BJ (cell line): Measurements from ENCODE around the gene ZNF32. TPM values are rescaled to one million over a fixed set of nuclear protein-coding genes. Genes with fewer than 3 reads are reported as not detected.
A peak's percentile ranks its signal among the peaks of the same experiment; 100 is the strongest.

Experiments used
- CTCF ChIA-PET: fragments of 350-600 bp; formaldehyde crosslinking; extraction: SDS; loops from one replicate; lab custom pipeline; 2021; ENCODE audit warnings: antibody characterized with exemption, inconsistent platforms; lab: Yijun Ruan, JAX
- POLR2A ChIA-PET: fragments of 300-600 bp; sonication (Branson Sonifier 250); formaldehyde crosslinking; extraction: SDS; loops from one replicate; lab custom pipeline; 2021; ENCODE audit warnings: antibody characterized with exemption; lab: Charles Lee
- DNase-seq: peaks from one replicate; pipeline ENCODE4 v3.0.0-alpha.2; 2011; ENCODE audit warnings: low read depth
- H3K27me3 ChIP-seq: 2 replicates; pipeline ENCODE4 v1.6.0; 2011; ENCODE audit warnings: low read length; ENCODE audit not compliant: control insufficient read depth, insufficient read depth
- H3K36me3 ChIP-seq: 2 replicates; pipeline ENCODE4 v1.5.1; 2011; ENCODE audit warnings: low read length; ENCODE audit not compliant: control insufficient read depth, insufficient read depth
- H3K4me3 ChIP-seq: 2 replicates; pipeline ENCODE4 v1.5.1; 2011; ENCODE audit warnings: low read depth, mild to moderate bottlenecking, control low read depth, low read length
- polyA plus RNA-seq: library from polyadenylated mRNA; depleted of rRNA; stranded (reverse); fragments of >200 nt; gene quantifications from 2 replicates; pipeline ENCODE4 v1.2.3, GENCODE V29; 2011
- TF ChIP-seq, protein P1 (sequence below): IDR thresholded peaks from 2 replicates; pipeline ENCODE4 v1.5.1; 2011; ENCODE audit warnings: low read depth, mild to moderate bottlenecking, control low read depth, inconsistent platforms, low read length, moderate library complexity; ENCODE audit not compliant: insufficient read depth

ZNF32 gene
- polyA plus RNA-seq, 1 experiment, result 38.6 TPM

GRCh38 chr10:43658227-43658626 is 9.5 kb upstream of the ZNF32 start:
- Histone ChIP-seq H3K27me3 (0 out of 2 replicates have a peak, but pooled peaks cover 5% of the 10 kb centered on the region), H3K4me3 (no peak overlapping the region), H3K36me3 (no peaks in the 10 kb centered on the region)
- POLR2A ChIA-PET, result no interaction called here
- CTCF ChIA-PET, result interaction anchor here (1.0 to 1.3 kb wide), 2 partner anchors 9 to 728 kb away, joined by 3 to 6 read pairs; no protein-coding TSS in a partner anchor
- DNase-seq, result no peak
- TF ChIP-seq, protein P1, sequence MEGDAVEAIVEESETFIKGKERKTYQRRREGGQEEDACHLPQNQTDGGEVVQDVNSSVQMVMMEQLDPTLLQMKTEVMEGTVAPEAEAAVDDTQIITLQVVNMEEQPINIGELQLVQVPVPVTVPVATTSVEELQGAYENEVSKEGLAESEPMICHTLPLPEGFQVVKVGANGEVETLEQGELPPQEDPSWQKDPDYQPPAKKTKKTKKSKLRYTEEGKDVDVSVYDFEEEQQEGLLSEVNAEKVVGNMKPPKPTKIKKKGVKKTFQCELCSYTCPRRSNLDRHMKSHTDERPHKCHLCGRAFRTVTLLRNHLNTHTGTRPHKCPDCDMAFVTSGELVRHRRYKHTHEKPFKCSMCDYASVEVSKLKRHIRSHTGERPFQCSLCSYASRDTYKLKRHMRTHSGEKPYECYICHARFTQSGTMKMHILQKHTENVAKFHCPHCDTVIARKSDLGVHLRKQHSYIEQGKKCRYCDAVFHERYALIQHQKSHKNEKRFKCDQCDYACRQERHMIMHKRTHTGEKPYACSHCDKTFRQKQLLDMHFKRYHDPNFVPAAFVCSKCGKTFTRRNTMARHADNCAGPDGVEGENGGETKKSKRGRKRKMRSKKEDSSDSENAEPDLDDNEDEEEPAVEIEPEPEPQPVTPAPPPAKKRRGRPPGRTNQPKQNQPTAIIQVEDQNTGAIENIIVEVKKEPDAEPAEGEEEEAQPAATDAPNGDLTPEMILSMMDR, result no peak

DNA sequence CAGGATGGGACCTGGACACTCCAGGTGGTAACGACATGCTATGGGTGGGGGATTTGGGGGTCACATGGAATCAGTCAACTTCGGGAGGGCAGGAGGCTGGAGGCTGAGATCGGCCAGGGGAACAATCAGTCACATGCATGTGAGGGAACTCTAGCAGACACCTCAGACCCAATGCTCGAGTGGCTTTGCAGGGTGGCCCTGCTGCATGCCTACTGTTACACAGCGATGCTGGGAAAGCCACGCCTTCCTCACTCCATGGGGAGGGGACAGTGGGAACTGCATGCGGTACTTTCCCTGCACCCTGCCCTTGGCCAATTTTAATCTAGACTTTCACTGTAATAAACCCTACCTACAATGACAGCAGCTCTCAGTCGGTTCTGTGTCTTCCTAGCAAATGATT is 6.6 kb upstream of the ZNF32 start:
- Histone ChIP-seq H3K27me3 (0 out of 2 replicates have a peak, but pooled peaks cover 5% of the 10 kb centered on the region), H3K4me3 (no peak overlapping the region), H3K36me3 (no peaks in the 10 kb centered on the region)
- ChIA-PET POLR2A (no interaction called here), CTCF (interaction anchor here (1.4 kb wide), 1 partner anchor 12 kb away, joined by 4 read pairs; no protein-coding TSS in a partner anchor)
- no peak for DNase-seq
- TF ChIP-seq, protein P1, result no peak

GRCh38 chr10:43653746-43654145 is 5.1 kb upstream of the ZNF32 start:
- no peak overlapping the region for H3K4me3 ChIP-seq
- TF ChIP-seq, protein P1, result no peak
- POLR2A ChIA-PET, result no interaction called here
- H3K36me3 ChIP-seq, result no peaks in the 10 kb centered on the region
- H3K27me3 ChIP-seq, result 0 out of 2 replicates have a peak, but pooled peaks cover 5% of the 10 kb centered on the region
- no peak for DNase-seq
- CTCF ChIA-PET, result no interaction called here

- H3K27me3 ChIP-seq, result no peaks in the 10 kb centered on the region
- CTCF ChIA-PET, result interaction anchor here (0.9 to 1.5 kb wide), 2 partner anchors 21 to 23 kb away, joined by 3 read pairs; no protein-coding TSS in a partner anchor
- DNase-seq, result no peak
These were observed 473 bp upstream of the ZNF32 start for GRCh38 chr10:43649185-43649523.

GRCh38 chr10:43648095-43648397 is 635 bp downstream of the ZNF32 start:
- ChIA-PET POLR2A (no interaction called here), CTCF (no interaction called here)
- TF ChIP-seq, protein P1, result no peak
- peaks cover 8% of the 10 kb centered on the region for H3K36me3 ChIP-seq
- H3K27me3 ChIP-seq, result no peaks in the 10 kb centered on the region
- no peak for DNase-seq
- peak overlapping the region; percentile 59 for H3K4me3 ChIP-seq

More at GRCh38 chr10:43649185-43649523, 473 bp upstream of the ZNF32 start:
- TF ChIP-seq, protein P1, result no peak
- POLR2A ChIA-PET, result no interaction called here
- Histone ChIP-seq H3K36me3 (peaks cover 5% of the 10 kb centered on the region), H3K4me3 (peak overlapping the region; percentile 59)
